Endothelial cell of umbilical vein (primary cell): ENCODE measurements around the gene UQCRC1. TPM values are rescaled to one million over a fixed set of nuclear protein-coding genes. Genes with fewer than 3 reads are reported as not detected.

ENCODE experiments used
- BruUV-seq: library from RNA; stranded (reverse); fragments of 400-500 nt; replicated peaks from 2 replicates; lab custom pipeline; 2021; lab: Mats Ljungman, UMichigan
- CTCF ChIA-PET: fragments of 300-600, 350-600 bp; sonication (Branson Sonifier 250); formaldehyde crosslinking; loops from one replicate; lab custom pipeline; 2021; ENCODE audit warnings: antibody characterized with exemption, inconsistent platforms; lab: Charles Lee
- POLR2A ChIA-PET: fragments of 300-600, 350-600 bp; sonication (Branson Sonifier 250); formaldehyde crosslinking; loops from one replicate; lab custom pipeline; 2021; ENCODE audit warnings: antibody characterized with exemption, inconsistent platforms; lab: Charles Lee
- DNase-seq: peaks from one replicate; pipeline ENCODE4 v3.0.0-alpha.2; 2011; ENCODE audit warnings: low read depth, low spot score
- FAIRE-seq: peaks from 2 replicates; lab custom pipeline; 2011; peaks lifted over from hg19 to GRCh38; lab: Jason Lieb, UNC
- H2AFZ ChIP-seq: 2 replicates; pipeline ENCODE4 v1.6.0; 2012; ENCODE audit warnings: low read depth, low read length, control low read depth, inconsistent platforms
- H3K27ac ChIP-seq: 2 replicates; pipeline ENCODE4 v1.5.1; 2011; ENCODE audit warnings: low read depth, mild to moderate bottlenecking, control low read depth, low read length, moderate library complexity; ENCODE audit not compliant: insufficient read depth
- H3K27me3 ChIP-seq, 2 experiments: 2 replicates each; pipeline versions ENCODE4 v1.6.0 to v1.6.1; 2011; ENCODE audit warnings: low read length in 2 of 2, mixed read lengths in 1 of 2; ENCODE audit not compliant: control insufficient read depth in 2 of 2, insufficient read depth in 2 of 2
- H3K36me3 ChIP-seq, 2 experiments: 2 replicates in 1 of 2; 3 replicates in 1 of 2; pipeline ENCODE4 v1.5.1; 2011; ENCODE audit warnings: low read length in 2 of 2, mild to moderate bottlenecking in 1 of 2, moderate library complexity in 1 of 2; ENCODE audit not compliant: control insufficient read depth in 2 of 2, insufficient read depth in 2 of 2; ENCODE audit errors: extremely low read depth in 1 of 2
- H3K4me1 ChIP-seq: 3 replicates; pipeline ENCODE4 v1.5.1; 2011; ENCODE audit warnings: mild to moderate bottlenecking, low read length; ENCODE audit not compliant: control insufficient read depth, insufficient read depth; ENCODE audit errors: extremely low read depth
- H3K4me2 ChIP-seq: 2 replicates; pipeline ENCODE4 v1.6.1; 2011; ENCODE audit warnings: low read length, control low read depth, mixed read lengths; ENCODE audit not compliant: insufficient read depth
- H3K4me3 ChIP-seq, 3 experiments: fragments of 200-600 bp in 1 of 3; sonication (generic), shearing (Covaris generic) in 1 of 3; replicated peaks in 1 of 3; 2 replicates each; pipeline ENCODE4 v1.5.1; 2011 to 2016; ENCODE audit warnings: control low read depth in 3 of 3, low read length in 3 of 3, mild to moderate bottlenecking in 2 of 3, inconsistent platforms in 1 of 3, low read depth in 1 of 3, moderate library complexity in 1 of 3; ENCODE audit not compliant: insufficient read depth in 1 of 3
- H3K79me2 ChIP-seq: 2 replicates; pipeline ENCODE4 v1.6.0; 2012; ENCODE audit warnings: low read length, inconsistent platforms; ENCODE audit not compliant: control insufficient read depth, insufficient read depth
- H3K9ac ChIP-seq: replicated peaks from 2 replicates; pipeline ENCODE3; 2011; ENCODE audit warnings: low read length, control low read depth; ENCODE audit not compliant: insufficient read depth; ENCODE audit errors: extremely low read depth
- H3K9me1 ChIP-seq: replicated peaks from 3 replicates; pipeline ENCODE4 v1.6.0; 2011; ENCODE audit warnings: mild to moderate bottlenecking, low read length; ENCODE audit not compliant: control insufficient read depth, insufficient read depth; ENCODE audit errors: extremely low read depth
- H3K9me3 ChIP-seq: replicated peaks from 2 replicates; pipeline ENCODE4 v1.5.1; 2012; ENCODE audit warnings: low read length, inconsistent platforms; ENCODE audit not compliant: control insufficient read depth, insufficient read depth
- H4K20me1 ChIP-seq: replicated peaks from 2 replicates; pipeline ENCODE3; 2011; ENCODE audit warnings: mild to moderate bottlenecking, low read length; ENCODE audit not compliant: control insufficient read depth, insufficient read depth; ENCODE audit errors: extremely low read depth
- CTCF ChIP-seq, 2 donors: IDR thresholded peaks; 1 replicate in 1 of 2; 2 replicates in 1 of 2; pipeline ENCODE4 v1.5.1; 2011; ENCODE audit warnings: low read length in 2 of 2, mild to moderate bottlenecking in 2 of 2, moderate library complexity in 2 of 2, control low read depth in 1 of 2, inconsistent platforms in 1 of 2, low read depth in 1 of 2; ENCODE audit not compliant: insufficient read depth in 1 of 2; ENCODE audit errors: extremely low read depth in 1 of 2
- EZH2 ChIP-seq: IDR thresholded peaks from 2 replicates; pipeline ENCODE4 v1.6.1; 2012; ENCODE audit warnings: borderline replicate concordance, low read depth, mild to moderate bottlenecking, moderate library complexity, low read length, inconsistent platforms; ENCODE audit not compliant: severe bottlenecking
- FOS ChIP-seq: IDR thresholded peaks from 2 replicates; pipeline ENCODE4 v1.6.1; 2011; ENCODE audit warnings: mild to moderate bottlenecking, low read length, moderate library complexity, borderline replicate concordance; ENCODE audit not compliant: insufficient read depth
- GATA2 ChIP-seq: IDR thresholded peaks from 2 replicates; pipeline ENCODE4 v1.7.0; 2011; ENCODE audit warnings: low read depth, mild to moderate bottlenecking, moderate library complexity, mixed read lengths, low read length; ENCODE audit not compliant: insufficient read length, insufficient read depth
- JUN ChIP-seq: IDR thresholded peaks from 2 replicates; pipeline ENCODE4 v1.6.1; 2011; ENCODE audit warnings: borderline replicate concordance, low read depth; ENCODE audit not compliant: insufficient read length, insufficient read depth
- MAX ChIP-seq: IDR thresholded peaks from 2 replicates; pipeline ENCODE4 v1.6.1; 2011; ENCODE audit not compliant: insufficient read depth, insufficient read length
- MYC ChIP-seq: IDR thresholded peaks from one replicate; pipeline ENCODE4 v1.6.1; 2011; ENCODE audit warnings: mild to moderate bottlenecking, low read depth, low read length
- POLR2A ChIP-seq: IDR thresholded peaks from 2 replicates; pipeline ENCODE4 v1.6.1; 2012; ENCODE audit warnings: low read depth, mild to moderate bottlenecking, control low read depth, low read length
- POLR2AphosphoS5 ChIP-seq: IDR thresholded peaks from 2 replicates; pipeline ENCODE4 v1.6.1; 2012; ENCODE audit warnings: low read depth, mild to moderate bottlenecking, control low read depth, low read length, moderate library complexity; ENCODE audit not compliant: insufficient read depth
- dilution Hi-C: fragments of 300-500 bp; cut with MboI; formaldehyde crosslinking; loops from one replicate; pipeline ENCODE4 v1.15.0; 2019; ENCODE audit warnings: low sequenced_read_pairs; ENCODE audit not compliant: extremely low pct_ligation_motif_present
- intact Hi-C: fragments of 100-400 bp; cut with micrococcal nuclease; formaldehyde crosslinking; loops from one replicate; pipeline ENCODE4 v1.10.0; 2022
- polyA plus RNA-seq, 4 experiments: library from polyadenylated mRNA; depleted of rRNA in 3 of 4; stranded (reverse) in 3 of 4; unstranded in 1 of 4; fragments of >200 nt; gene quantifications; 2 replicates each; pipeline versions ENCODE4 v1.2.1 to v1.2.3, GENCODE V29; 2011 to 2012; ENCODE audit warnings: missing spikeins in 1 of 4
- total RNA-seq: library from RNA; stranded (reverse); gene quantifications from 2 replicates; pipeline ENCODE4 v1.2.3, GENCODE V29; 2021

Gene UQCRC1
- total and polyA plus RNA-seq, 2 donors (not counting 3 experiments of a cell fraction or from before 2014, with no cell fraction given) = 184 to 427 TPM

GRCh38 chr3:48650723-48651122 lies 41.3 kb upstream of the UQCRC1 start:
- Histone ChIP-seq H3K9me3 (no peaks in the 10 kb centered on the region), H3K36me3 (no peaks in the 10 kb centered on the region), H2AFZ (no peak overlapping the region), H3K9me1 (no peaks in the 10 kb centered on the region), H3K4me3 (no peak overlapping the region), H4K20me1 (no peaks in the 10 kb centered on the region), H3K27me3 (no peaks in the 10 kb centered on the region), H3K79me2 (no peaks in the 10 kb centered on the region), H3K4me1 (no peaks in the 10 kb centered on the region), H3K4me2 (no peak overlapping the region), H3K9ac (no peak overlapping the region), H3K27ac (no peak overlapping the region)
- TF ChIP-seq MAX (no peak), GATA2 (no peak), POLR2A (no peak), FOS (no peak), EZH2 (no peak), CTCF (IDR thresholded peaks at IDR 0.05; ENCODE audit: extremely low read depth in 1 of 2, insufficient read depth in 1 of 2, low read depth in 1 of 2, low read length in 2 of 2) (no peak), MYC (no peak), JUN (no peak), POLR2AphosphoS5 (no peak)
- CTCF ChIA-PET = no interaction called here
- DNase-seq = no peak
- intact Hi-C loops (no loop called here), dilution Hi-C loops (no loop called here)
- no peak for FAIRE-seq
- POLR2A ChIA-PET = no interaction called here
- no TSS peak for BruUV-seq
